WTC11 (cell line): Measurements from ENCODE around the gene IZUMO1. TPM values are rescaled to one million over a fixed set of nuclear protein-coding genes. Genes with fewer than 3 reads are reported as not detected.

ENCODE experiments used
- ATF3 ChIP-seq: sonication (generic); formaldehyde crosslinking; conservative IDR thresholded peaks from 2 replicates; pipeline ENCODE4 v1.8.1; 2022; ENCODE audit warnings: mild to moderate bottlenecking, missing genetic modification reagents
- ATF6 ChIP-seq: sonication (generic); formaldehyde crosslinking; IDR thresholded peaks from 2 replicates; pipeline ENCODE4 v1.8.1; 2023; ENCODE audit warnings: mild to moderate bottlenecking, missing genetic modification reagents
- E2F1 ChIP-seq: sonication (generic); formaldehyde crosslinking; IDR thresholded peaks from 2 replicates; pipeline ENCODE4 v1.8.0; 2022; ENCODE audit warnings: mild to moderate bottlenecking, missing genetic modification reagents
- FOXP1 ChIP-seq: sonication (generic); formaldehyde crosslinking; IDR thresholded peaks from 2 replicates; pipeline ENCODE4 v1.8.0; 2022; ENCODE audit warnings: missing genetic modification reagents, mild to moderate bottlenecking, moderate library complexity, borderline replicate concordance
- GABPB1 ChIP-seq: sonication (generic); formaldehyde crosslinking; IDR thresholded peaks from 2 replicates; pipeline ENCODE4 v1.8.1; 2023; ENCODE audit warnings: mild to moderate bottlenecking, missing genetic modification reagents
- HMGXB4 ChIP-seq: sonication (generic); formaldehyde crosslinking; IDR thresholded peaks from 2 replicates; pipeline ENCODE4 v1.8.1; 2023; ENCODE audit warnings: mild to moderate bottlenecking, moderate library complexity, missing genetic modification reagents
- MXD4 ChIP-seq: fragments of 250-450 bp; sonication (Bioruptor Pico); IDR thresholded peaks from 2 replicates; pipeline ENCODE4 v1.8.0; 2021; ENCODE audit warnings: mild to moderate bottlenecking, moderate library complexity, borderline replicate concordance
- NR3C1 ChIP-seq: sonication (generic); formaldehyde crosslinking; conservative IDR thresholded peaks from 2 replicates; pipeline ENCODE4 v1.8.1; 2023; ENCODE audit warnings: low read depth, mild to moderate bottlenecking, missing genetic modification reagents
- OVOL2 ChIP-seq: fragments of 250-450 bp; sonication (Bioruptor Pico); IDR thresholded peaks from 2 replicates; pipeline ENCODE4 v1.9.0; 2021; ENCODE audit warnings: mild to moderate bottlenecking, borderline replicate concordance
- PRDM15 ChIP-seq: sonication (generic); formaldehyde crosslinking; IDR thresholded peaks from 2 replicates; pipeline ENCODE4 v1.8.0; 2022; ENCODE audit warnings: missing genetic modification reagents
- SMAD4 ChIP-seq: sonication (generic); formaldehyde crosslinking; IDR thresholded peaks from 2 replicates; pipeline ENCODE4 v1.8.0; 2022; ENCODE audit warnings: mild to moderate bottlenecking, missing genetic modification reagents
- STAT6 ChIP-seq: sonication (generic); formaldehyde crosslinking; conservative IDR thresholded peaks from 2 replicates; pipeline ENCODE4 v1.8.1; 2023; ENCODE audit warnings: mild to moderate bottlenecking, low read depth, missing genetic modification reagents, moderate library complexity
- ZBTB43 ChIP-seq: sonication (generic); formaldehyde crosslinking; IDR thresholded peaks from 2 replicates; pipeline ENCODE4 v1.8.1; 2023; ENCODE audit warnings: mild to moderate bottlenecking, missing genetic modification reagents
- ZNF281 ChIP-seq: sonication (generic); formaldehyde crosslinking; IDR thresholded peaks from 2 replicates; pipeline ENCODE4 v1.8.0; 2023; ENCODE audit warnings: mild to moderate bottlenecking, missing genetic modification reagents
- ZNF425 ChIP-seq: fragments of 250-450 bp; sonication (Bioruptor Pico); conservative IDR thresholded peaks from 2 replicates; pipeline ENCODE4 v1.9.0; 2021; ENCODE audit warnings: mild to moderate bottlenecking
- ZSCAN18 ChIP-seq: fragments of 250-450 bp; sonication (Bioruptor Pico); IDR thresholded peaks from 2 replicates; pipeline ENCODE4 v2.1.2; 2022; ENCODE audit warnings: mild to moderate bottlenecking, moderate library complexity
- total RNA-seq: library from RNA; stranded (reverse); gene quantifications from 3 replicates; pipeline ENCODE4 v1.2.3, GENCODE V29; 2021

The IZUMO1 gene
- total RNA-seq, 1 experiment from 2014 or later, result 2.2 TPM

- TF ChIP-seq STAT6 (CRISPR knock-in tag) (no peak), ATF6 (no peak), ZSCAN18 (CRISPR knock-in tag) (no peak), PRDM15 (peak; percentile 100), ATF3 (CRISPR knock-in tag) (no peak), FOXP1 (CRISPR knock-in tag) (peak; percentile 87), SMAD4 (CRISPR knock-in tag) (no peak; the same call in 1 of the 2 replicates), GABPB1 (CRISPR knock-in tag) (no peak), MXD4 (CRISPR knock-in tag) (no peak), E2F1 (CRISPR knock-in tag) (no peak), NR3C1 (CRISPR knock-in tag) (0 out of 2 replicates have a peak, but pooled peaks have one; percentile 61), OVOL2 (CRISPR knock-in tag) (no peak), ZNF425 (CRISPR knock-in tag) (no peak), HMGXB4 (peak; percentile 80), ZBTB43 (no peak; the same call in 1 of the 2 replicates), ZNF281 (CRISPR knock-in tag) (no peak)
These were observed 6.0 kb upstream of the IZUMO1 start, which contains the start of gene FUT1 (continued) for GRCh38 chr19:48752496-48753365.
